Keratinocyte (primary cell): ENCODE data around the gene NFE2L3. TPM values are rescaled to one million over a fixed set of nuclear protein-coding genes. Genes with fewer than 3 reads are reported as not detected.

Experiments used
- DNase-seq: peaks from one replicate; pipeline ENCODE4 v3.0.0-alpha.2; 2011; ENCODE audit warnings: low read depth, missing footprints, low spot score
- FAIRE-seq: peaks from 2 replicates; lab custom pipeline; 2011; peaks lifted over from hg19 to GRCh38; lab: Jason Lieb, UNC
- H2AFZ ChIP-seq: 2 replicates; pipeline ENCODE4 v1.6.0; 2012; ENCODE audit warnings: low read length, control low read depth, inconsistent platforms; ENCODE audit not compliant: control insufficient read depth
- H3K27ac ChIP-seq: 2 replicates; pipeline ENCODE4 v1.5.1; 2011; ENCODE audit warnings: low read length; ENCODE audit not compliant: control insufficient read depth, insufficient read depth
- H3K27me3 ChIP-seq: 3 replicates; pipeline ENCODE4 v1.6.0; 2011; ENCODE audit warnings: low read length; ENCODE audit not compliant: control insufficient read depth, insufficient read depth; ENCODE audit errors: extremely low read depth
- H3K36me3 ChIP-seq, 2 experiments: 2 replicates in 1 of 2; 3 replicates in 1 of 2; pipeline ENCODE4 v1.5.1; 2011; ENCODE audit warnings: low read length in 2 of 2, mild to moderate bottlenecking in 1 of 2; ENCODE audit not compliant: control insufficient read depth in 2 of 2, insufficient read depth in 2 of 2; ENCODE audit errors: extremely low read depth in 1 of 2
- H3K4me1 ChIP-seq: 3 replicates; pipeline ENCODE4 v1.5.1; 2011; ENCODE audit warnings: low read length; ENCODE audit not compliant: control insufficient read depth, insufficient read depth; ENCODE audit errors: extremely low read depth
- H3K4me2 ChIP-seq: 3 replicates; pipeline ENCODE4 v1.6.0; 2011; ENCODE audit warnings: low read depth, low read length; ENCODE audit not compliant: control insufficient read depth, insufficient read depth; ENCODE audit errors: extremely low read depth
- H3K4me3 ChIP-seq, 3 experiments: fragments of 200-600 bp in 1 of 3; sonication (generic) in 1 of 3; 2 replicates in 2 of 3; 3 replicates in 1 of 3; pipeline ENCODE4 v1.5.1; 2011 to 2016; ENCODE audit warnings: low read length in 3 of 3, mild to moderate bottlenecking in 3 of 3, control low read depth in 2 of 3, inconsistent platforms in 1 of 3, low read depth in 1 of 3, mixed read lengths in 1 of 3, mixed run types in 1 of 3, moderate library complexity in 1 of 3; ENCODE audit not compliant: control insufficient read depth in 2 of 3, insufficient read depth in 2 of 3; ENCODE audit errors: extremely low read depth in 1 of 3
- H3K79me2 ChIP-seq: 2 replicates; pipeline ENCODE4 v1.6.0; 2012; ENCODE audit warnings: low read length; ENCODE audit not compliant: control insufficient read depth, insufficient read depth
- H3K9ac ChIP-seq: 3 replicates; pipeline ENCODE4 v1.6.0; 2011; ENCODE audit warnings: low read length; ENCODE audit not compliant: control insufficient read depth, insufficient read depth; ENCODE audit errors: extremely low read depth
- H3K9me1 ChIP-seq: 3 replicates; pipeline ENCODE4 v1.6.0; 2011; ENCODE audit warnings: low read length; ENCODE audit not compliant: control insufficient read depth, insufficient read depth; ENCODE audit errors: extremely low read depth
- H3K9me3 ChIP-seq: 2 replicates; pipeline ENCODE4 v1.5.1; 2012; ENCODE audit warnings: low read depth, low read length; ENCODE audit not compliant: control insufficient read depth
- H4K20me1 ChIP-seq: 3 replicates; pipeline ENCODE4 v1.6.0; 2011; ENCODE audit warnings: low read length; ENCODE audit not compliant: control insufficient read depth, insufficient read depth; ENCODE audit errors: extremely low read depth
- CTCF ChIP-seq, 3 experiments: IDR thresholded peaks in 1 of 3; conservative IDR thresholded peaks in 1 of 3; optimal IDR thresholded peaks in 1 of 3; 2 replicates in 2 of 3; 3 replicates in 1 of 3; pipeline versions ENCODE3 to v1.5.1; 2011; ENCODE audit warnings: low read length in 3 of 3, mild to moderate bottlenecking in 3 of 3, moderate library complexity in 2 of 3, control low read depth in 1 of 3, inconsistent platforms in 1 of 3; ENCODE audit not compliant: insufficient read depth in 2 of 3; ENCODE audit errors: extremely low read depth in 1 of 3
- EZH2 ChIP-seq: IDR thresholded peaks from one replicate; pipeline ENCODE4 v1.6.1; 2012; ENCODE audit warnings: inconsistent platforms, mild to moderate bottlenecking, low read length, moderate library complexity
- dilution Hi-C: fragments of 300-500 bp; cut with MboI; formaldehyde crosslinking; loops from one replicate; pipeline ENCODE4 v1.7.0; 2020; ENCODE audit warnings: low sequenced_read_pairs; ENCODE audit not compliant: extremely low pct_ligation_motif_present
- polyA plus RNA-seq, 5 experiments: library from polyadenylated mRNA; depleted of rRNA in 3 of 5; stranded (reverse) in 3 of 5; stranded (forward) in 1 of 5; unstranded in 1 of 5; fragments of >200 nt; gene quantifications; 1 replicate in 1 of 5; 2 replicates in 3 of 5; 3 replicates in 1 of 5; pipeline versions ENCODE4 v1.2.1 to v1.2.3, GENCODE V29; 2011 to 2012; ENCODE audit warnings: missing spikeins in 2 of 5, low read depth in 1 of 5, low replicate concordance in 1 of 5

Gene NFE2L3
- polyA plus RNA-seq, 1 donor (not counting 4 experiments of a cell fraction or from before 2014, with no cell fraction given) = 17.8 TPM

- DNase-seq = no peak
- FAIRE-seq = no peak
- dilution Hi-C loops = no loop called here
Observed at GRCh38 chr7:26135551-26135950, 16.4 kb upstream of the NFE2L3 start.

GRCh38 chr7:26136831-26137230 lies 15.2 kb upstream of the NFE2L3 start:
- H3K9me1 ChIP-seq = no peaks in the 10 kb centered on the region
- no peak overlapping the region for H3K27ac ChIP-seq
- H3K9me3 ChIP-seq = no peaks in the 10 kb centered on the region
- no peaks in the 10 kb centered on the region for H3K27me3 ChIP-seq
- TF ChIP-seq CTCF (optimal IDR thresholded peaks at IDR 0.05 in 1 of 3, IDR thresholded peaks at IDR 0.05 in 1 of 3, conservative IDR thresholded peaks at IDR 0.05 in 1 of 3; ENCODE audit: extremely low read depth in 1 of 3, insufficient read depth in 2 of 3, low read length in 3 of 3) (no peak), EZH2 (no peak)
- no peak for DNase-seq
- H2AFZ ChIP-seq = no peak overlapping the region
- H3K9ac ChIP-seq = no peak overlapping the region
- dilution Hi-C loops = no loop called here
- no peaks in the 10 kb centered on the region for H4K20me1 ChIP-seq
- H3K4me1 ChIP-seq = no peaks in the 10 kb centered on the region
- H3K4me3 ChIP-seq = no peak overlapping the region
- H3K79me2 ChIP-seq = no peaks in the 10 kb centered on the region
- H3K36me3 ChIP-seq = no peaks in the 10 kb centered on the region
- no peak overlapping the region for H3K4me2 ChIP-seq
- FAIRE-seq = no peak

More at GRCh38 chr7:26135551-26135950, 16.4 kb upstream of the NFE2L3 start:
- Histone ChIP-seq H2AFZ (no peak overlapping the region), H3K27me3 (no peaks in the 10 kb centered on the region), H3K27ac (no peak overlapping the region), H3K9me3 (no peaks in the 10 kb centered on the region), H3K9ac (no peak overlapping the region), H3K36me3 (no peaks in the 10 kb centered on the region), H3K4me2 (no peak overlapping the region), H4K20me1 (no peaks in the 10 kb centered on the region), H3K4me3 (no peak overlapping the region), H3K79me2 (no peaks in the 10 kb centered on the region), H3K9me1 (no peaks in the 10 kb centered on the region), H3K4me1 (no peaks in the 10 kb centered on the region)
- TF ChIP-seq EZH2 (no peak), CTCF (optimal IDR thresholded peaks at IDR 0.05 in 1 of 3, IDR thresholded peaks at IDR 0.05 in 1 of 3, conservative IDR thresholded peaks at IDR 0.05 in 1 of 3; ENCODE audit: extremely low read depth in 1 of 3, insufficient read depth in 2 of 3, low read length in 3 of 3) (no peak)
